Nephron progenitor cell (in vitro differentiated cells): ENCODE measurements around the gene ITPK1.

Source experiments
- DNase-seq: peaks from one replicate; pipeline ENCODE4 v3.0.0; 2021
- H3K27ac Mint-ChIP-seq: 2 replicates; pipeline ENCODE4 v1.8.0; 2021; ENCODE audit warnings: mild to moderate bottlenecking, moderate library complexity, mixed read lengths
- H3K27me3 Mint-ChIP-seq: 2 replicates; pipeline ENCODE4 v1.8.0; 2021; ENCODE audit warnings: mild to moderate bottlenecking, low read depth, mixed read lengths; ENCODE audit not compliant: poor library complexity
- H3K36me3 Mint-ChIP-seq: 2 replicates; pipeline ENCODE4 v1.8.0; 2021; ENCODE audit warnings: low read depth, mixed read lengths
- H3K4me1 Mint-ChIP-seq: 2 replicates; pipeline ENCODE4 v1.8.0; 2021; ENCODE audit warnings: mixed read lengths
- H3K4me3 Mint-ChIP-seq: 2 replicates; pipeline ENCODE4 v1.8.0; 2021; ENCODE audit warnings: mild to moderate bottlenecking, moderate library complexity, mixed read lengths
- H3K9me3 Mint-ChIP-seq: 2 replicates; pipeline ENCODE4 v1.8.0; 2021; ENCODE audit warnings: mild to moderate bottlenecking, moderate library complexity, mixed read lengths
- TF ChIP-seq, protein P1 (sequence below): fragments of 200-600 bp; sonication (generic); IDR thresholded peaks from 2 replicates; pipeline ENCODE4 v1.5.0; 2021; ENCODE audit warnings: antibody characterized with exemption

The ITPK1 gene

DNA sequence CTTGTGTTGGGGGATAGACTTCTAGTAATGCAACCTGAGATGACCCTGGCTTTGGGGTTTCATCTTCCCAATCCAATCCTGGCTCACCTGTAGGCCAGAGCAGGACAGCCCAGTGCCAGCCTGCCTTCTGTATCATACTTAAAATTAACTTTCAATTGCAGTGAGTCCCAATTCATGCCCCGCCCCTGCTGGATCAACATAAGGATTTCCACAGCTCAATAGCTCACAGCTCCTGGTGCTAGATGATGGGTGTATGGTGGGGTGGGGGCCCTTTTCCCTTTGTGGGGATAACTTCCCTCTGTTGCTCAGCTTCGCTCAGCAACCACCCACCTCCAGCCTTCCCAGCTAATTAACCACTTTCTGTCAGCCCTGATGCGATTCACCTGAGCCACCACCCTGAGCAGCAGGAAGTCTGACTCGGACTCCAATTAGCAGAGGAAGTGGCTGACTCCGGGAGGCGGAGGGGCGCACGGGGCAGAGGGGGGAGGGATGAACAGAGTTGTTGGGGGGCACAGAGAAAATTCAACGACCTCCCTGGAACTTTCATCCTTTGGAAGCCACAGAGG, 217.1 kb downstream of the ITPK1 start:
- Mint-ChIP-seq H3K27me3 (peaks cover 68% of the 10 kb centered on the region), H3K4me1 (peaks cover 9% of the 10 kb centered on the region), H3K36me3 (no peaks in the 10 kb centered on the region), H3K27ac (no peak overlapping the region), H3K9me3 (peaks cover 2% of the 10 kb centered on the region), H3K4me3 (no peak overlapping the region)
- TF ChIP-seq, protein P1, sequence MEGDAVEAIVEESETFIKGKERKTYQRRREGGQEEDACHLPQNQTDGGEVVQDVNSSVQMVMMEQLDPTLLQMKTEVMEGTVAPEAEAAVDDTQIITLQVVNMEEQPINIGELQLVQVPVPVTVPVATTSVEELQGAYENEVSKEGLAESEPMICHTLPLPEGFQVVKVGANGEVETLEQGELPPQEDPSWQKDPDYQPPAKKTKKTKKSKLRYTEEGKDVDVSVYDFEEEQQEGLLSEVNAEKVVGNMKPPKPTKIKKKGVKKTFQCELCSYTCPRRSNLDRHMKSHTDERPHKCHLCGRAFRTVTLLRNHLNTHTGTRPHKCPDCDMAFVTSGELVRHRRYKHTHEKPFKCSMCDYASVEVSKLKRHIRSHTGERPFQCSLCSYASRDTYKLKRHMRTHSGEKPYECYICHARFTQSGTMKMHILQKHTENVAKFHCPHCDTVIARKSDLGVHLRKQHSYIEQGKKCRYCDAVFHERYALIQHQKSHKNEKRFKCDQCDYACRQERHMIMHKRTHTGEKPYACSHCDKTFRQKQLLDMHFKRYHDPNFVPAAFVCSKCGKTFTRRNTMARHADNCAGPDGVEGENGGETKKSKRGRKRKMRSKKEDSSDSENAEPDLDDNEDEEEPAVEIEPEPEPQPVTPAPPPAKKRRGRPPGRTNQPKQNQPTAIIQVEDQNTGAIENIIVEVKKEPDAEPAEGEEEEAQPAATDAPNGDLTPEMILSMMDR, result no peak
- DNase-seq, result no peak

DNA sequence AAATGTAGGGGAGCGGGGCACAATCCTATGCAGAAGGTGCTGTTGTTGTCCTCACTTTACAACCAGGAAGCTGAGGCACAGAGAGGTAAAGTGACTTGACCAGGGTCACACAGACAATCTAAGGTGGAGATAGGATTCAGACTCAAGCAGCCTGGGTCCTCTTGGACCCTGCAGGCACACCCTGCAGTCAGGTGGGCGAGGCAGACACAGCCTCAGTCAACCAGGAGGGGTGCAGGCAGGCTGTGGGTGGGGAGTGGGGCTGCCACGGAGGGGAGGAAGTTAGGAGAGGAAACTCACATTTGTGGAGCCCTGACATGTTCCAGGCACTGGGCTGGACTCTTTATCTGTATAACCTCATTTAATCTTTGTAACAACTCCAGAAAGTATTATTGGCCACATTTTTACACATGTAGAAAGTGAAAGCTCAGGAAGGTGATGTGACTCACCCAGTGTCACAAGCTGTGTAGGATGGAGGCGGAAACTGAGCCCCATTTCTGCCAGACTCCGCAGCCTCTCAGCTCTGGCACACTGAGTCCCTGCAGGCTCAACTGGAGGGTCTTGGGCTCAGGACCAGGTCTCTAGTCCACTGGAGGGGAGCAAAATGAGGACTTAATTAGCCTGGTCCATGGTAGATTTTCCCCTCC, 217.7 kb downstream of the ITPK1 start:
- TF ChIP-seq, protein P1, result no peak
- Mint-ChIP-seq H3K27ac (no peak overlapping the region), H3K36me3 (no peaks in the 10 kb centered on the region), H3K4me1 (peaks cover 8% of the 10 kb centered on the region), H3K9me3 (peaks cover 5% of the 10 kb centered on the region), H3K4me3 (no peak overlapping the region), H3K27me3 (peaks cover 62% of the 10 kb centered on the region)
- no peak for DNase-seq

DNA sequence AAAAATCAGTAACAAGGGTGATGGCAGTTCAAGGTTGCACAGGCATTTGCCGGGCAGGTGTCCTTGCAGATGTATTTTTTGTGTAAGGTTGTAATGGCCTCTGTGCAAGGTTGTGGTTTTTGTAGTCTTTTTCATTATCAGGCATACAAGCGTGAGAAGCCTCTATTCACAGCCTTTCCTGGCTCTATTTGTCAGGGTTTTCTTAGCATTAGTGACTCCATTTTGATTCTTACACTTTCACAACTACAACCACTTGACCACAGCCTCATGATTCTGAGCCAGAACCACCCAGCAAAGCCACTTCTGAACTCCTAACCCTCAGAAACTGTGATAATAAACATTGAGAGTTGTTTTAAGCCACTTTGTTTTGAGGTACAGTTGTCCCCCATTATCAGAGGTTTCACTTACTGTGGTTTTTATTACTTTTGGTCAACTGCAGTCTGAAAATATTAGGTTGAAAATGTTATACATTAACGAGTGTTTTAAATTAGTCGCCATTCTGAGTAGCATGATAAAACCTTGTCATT, 220.3 kb downstream of the ITPK1 start:
- no peaks in the 10 kb centered on the region for H3K4me1 Mint-ChIP-seq
- no peak for DNase-seq
- no peak overlapping the region for H3K4me3 Mint-ChIP-seq
- H3K9me3 Mint-ChIP-seq, result peaks cover 14% of the 10 kb centered on the region
- no peaks in the 10 kb centered on the region for H3K36me3 Mint-ChIP-seq
- H3K27me3 Mint-ChIP-seq, result peaks cover 51% of the 10 kb centered on the region
- TF ChIP-seq, protein P1, result no peak
- H3K27ac Mint-ChIP-seq, result no peak overlapping the region

DNA sequence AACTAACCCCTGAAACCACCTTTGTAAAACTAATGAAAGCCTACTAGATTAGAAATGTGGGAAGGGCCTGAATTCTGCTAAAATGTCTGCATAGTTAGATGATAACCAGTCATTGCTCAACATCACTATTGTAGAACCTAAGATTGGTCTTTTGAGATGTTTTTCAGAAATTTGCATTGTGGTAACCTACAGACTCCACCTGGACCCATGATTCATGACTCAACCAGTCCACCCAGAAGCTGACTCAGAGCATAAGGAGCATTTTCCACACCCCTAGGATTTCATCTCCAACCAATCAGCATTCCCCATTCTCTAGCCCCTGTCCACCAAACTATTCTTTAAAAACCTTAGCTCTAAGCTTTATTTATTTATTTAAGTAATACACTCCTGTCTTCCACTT, 223.1 kb downstream of the ITPK1 start:
- Mint-ChIP-seq H3K27me3 (peaks cover 58% of the 10 kb centered on the region), H3K27ac (no peak overlapping the region), H3K4me3 (no peak overlapping the region), H3K4me1 (no peaks in the 10 kb centered on the region), H3K36me3 (no peaks in the 10 kb centered on the region), H3K9me3 (peaks cover 18% of the 10 kb centered on the region)
- no peak for DNase-seq
- TF ChIP-seq, protein P1, result no peak

DNA sequence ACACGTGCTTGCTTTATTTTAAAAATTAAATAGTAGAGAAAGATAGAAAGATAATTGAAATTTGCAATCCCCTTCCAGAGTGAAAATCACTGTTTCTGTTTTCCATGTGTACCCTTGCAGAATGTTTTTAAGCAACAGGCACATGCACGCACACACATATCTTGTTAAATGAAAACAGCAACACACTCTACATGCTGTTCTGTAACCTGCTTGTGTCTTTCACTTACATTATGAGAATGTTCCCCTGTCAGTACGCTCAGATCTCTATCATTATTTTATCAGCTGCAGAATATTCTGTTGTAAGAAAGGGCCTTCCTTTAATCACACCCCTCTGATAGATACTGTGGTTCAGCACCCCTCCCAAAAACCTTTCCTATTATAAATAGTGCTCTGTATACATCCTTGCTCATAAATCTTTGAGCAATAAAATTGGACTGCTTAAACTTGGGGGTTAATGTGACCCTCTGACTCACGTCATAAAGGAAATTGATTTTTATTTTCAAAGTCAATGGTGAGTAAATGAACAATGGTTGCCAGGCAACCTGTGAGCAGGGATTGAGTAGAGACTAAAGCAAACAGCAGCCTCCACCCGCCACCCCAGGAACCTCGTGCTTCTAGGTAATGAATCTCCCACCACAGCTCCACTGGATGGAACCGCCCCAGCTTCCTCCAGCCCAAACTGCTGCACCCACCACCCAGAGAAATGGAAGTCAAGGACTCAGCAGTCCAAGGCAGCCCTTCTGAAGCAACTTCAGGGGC, 224.7 kb downstream of the ITPK1 start:
- Mint-ChIP-seq H3K9me3 (peaks cover 18% of the 10 kb centered on the region), H3K27me3 (peaks cover 61% of the 10 kb centered on the region), H3K36me3 (no peaks in the 10 kb centered on the region), H3K4me3 (no peak overlapping the region), H3K27ac (no peak overlapping the region), H3K4me1 (no peaks in the 10 kb centered on the region)
- TF ChIP-seq, protein P1, result no peak
- no peak for DNase-seq
